HepG2 (cell line): Measurements from ENCODE around the gene HYAL2. TPM values are rescaled to one million over a fixed set of nuclear protein-coding genes. Genes with fewer than 3 reads are reported as not detected.

Experiments
- CENPBD1 ChIP-seq: sonication (generic); formaldehyde crosslinking; IDR thresholded peaks from 2 replicates; pipeline ENCODE4 v1.8.0; 2022; ENCODE audit warnings: missing genetic modification reagents, low read depth, mild to moderate bottlenecking, borderline replicate concordance
- DBP ChIP-seq: sonication (generic); formaldehyde crosslinking; IDR thresholded peaks from 2 replicates; pipeline ENCODE4 v1.4.0; 2020; ENCODE audit warnings: missing genetic modification reagents; ENCODE audit errors: not compliant biosample characterization
- ETV5 ChIP-seq: IDR thresholded peaks from 2 replicates; pipeline ENCODE4 v1.6.1; 2018; ENCODE audit warnings: missing biosample characterization, missing genetic modification reagents, inconsistent platforms, borderline replicate concordance
- FOXK2 ChIP-seq: fragments of 450-650 bp; IDR thresholded peaks from 2 replicates; pipeline ENCODE4 v1.6.1; 2016
- GATA4 ChIP-seq: sonication (generic); IDR thresholded peaks from 2 replicates; pipeline ENCODE4 v1.6.1; 2016; ENCODE audit warnings: antibody characterized with exemption, low read depth, borderline replicate concordance
- JUNB ChIP-seq: sonication (generic); formaldehyde crosslinking; IDR thresholded peaks from 2 replicates; pipeline ENCODE4 v1.8.0; 2022; ENCODE audit warnings: missing genetic modification reagents, mild to moderate bottlenecking, borderline replicate concordance
- KDM2A ChIP-seq: sonication (generic); formaldehyde crosslinking; IDR thresholded peaks from 2 replicates; pipeline ENCODE4 v1.4.0; 2020; ENCODE audit warnings: low read depth, missing genetic modification reagents, borderline replicate concordance
- KLF16 ChIP-seq, 2 experiments: sonication (generic) in 1 of 2; formaldehyde crosslinking in 1 of 2; IDR thresholded peaks; 2 replicates each; pipeline versions ENCODE4 v1.6.1 to v1.8.0; 2016 to 2023; ENCODE audit warnings: missing genetic modification reagents in 2 of 2, missing compliant biosample characterization in 1 of 2
- NFKB2 ChIP-seq: sonication (generic); formaldehyde crosslinking; IDR thresholded peaks from 2 replicates; pipeline ENCODE4 v1.4.0; 2020; ENCODE audit warnings: missing genetic modification reagents, borderline replicate concordance
- NFYB ChIP-seq: sonication (generic); formaldehyde crosslinking; IDR thresholded peaks from 2 replicates; pipeline ENCODE4 v1.4.0; 2020; ENCODE audit warnings: missing genetic modification reagents
- SMARCC2 ChIP-seq: fragments of 450-650 bp; IDR thresholded peaks from 2 replicates; pipeline ENCODE4 v1.6.1; 2017; ENCODE audit warnings: antibody characterized with exemption, mild to moderate bottlenecking
- TOPORS ChIP-seq: sonication (generic); formaldehyde crosslinking; IDR thresholded peaks from 2 replicates; pipeline ENCODE4 v1.8.0; 2023; ENCODE audit warnings: mild to moderate bottlenecking, missing genetic modification reagents
- TP53 ChIP-seq: sonication (generic); formaldehyde crosslinking; conservative IDR thresholded peaks from 2 replicates; pipeline ENCODE4 v1.4.0; 2020; ENCODE audit warnings: missing genetic modification reagents
- ZNF10 ChIP-seq: sonication (generic); formaldehyde crosslinking; IDR thresholded peaks from 2 replicates; pipeline ENCODE4 v1.4.0; 2020; ENCODE audit warnings: mild to moderate bottlenecking, low read depth, missing genetic modification reagents, borderline replicate concordance
- ZNF407 ChIP-seq: sonication (generic); formaldehyde crosslinking; IDR thresholded peaks from one replicate; pipeline ENCODE4 v1.5.1; 2020; ENCODE audit warnings: mild to moderate bottlenecking, missing genetic modification reagents; ENCODE audit errors: not compliant biosample characterization
- ZNF513 ChIP-seq: sonication (generic); formaldehyde crosslinking; conservative IDR thresholded peaks from 2 replicates; pipeline ENCODE4 v1.5.0; 2020; ENCODE audit warnings: missing genetic modification reagents
- ZNF674 ChIP-seq: sonication (generic); formaldehyde crosslinking; IDR thresholded peaks from 2 replicates; pipeline ENCODE4 v1.5.0; 2020; ENCODE audit warnings: low read depth, mild to moderate bottlenecking, missing genetic modification reagents
- ZNF780A ChIP-seq: sonication (generic); formaldehyde crosslinking; IDR thresholded peaks from 2 replicates; pipeline ENCODE4 v1.8.0; 2022; ENCODE audit warnings: mild to moderate bottlenecking, missing genetic modification reagents, moderate library complexity
- polyA plus RNA-seq, 8 experiments: library from polyadenylated mRNA; depleted of rRNA in 3 of 8; stranded (reverse) in 7 of 8; unstranded in 1 of 8; fragments of >200 nt; fragmentation: Illumina TruSeq in 4 of 8; extraction: Trizol in 4 of 8; gene quantifications; 2 replicates each; pipeline versions ENCODE4 v1.2.1 to v1.2.3, GENCODE V29; 2011 to 2016; ENCODE audit warnings: low read depth in 4 of 8, missing spikeins in 1 of 8, mixed read lengths in 1 of 8; ENCODE audit not compliant: insufficient read depth in 1 of 8
- total RNA-seq, 5 experiments: library from RNA; depleted of rRNA; stranded (reverse); fragments of >200 nt; fragmentation: Illumina TruSeq; extraction: Trizol; gene quantifications; 2 replicates each; pipeline ENCODE4 v1.2.3, GENCODE V29; 2016; ENCODE audit warnings: low read depth in 1 of 5

HYAL2 gene
- total and polyA plus RNA-seq, 2 of the 13 experiments (the other 11 are each of a cell fraction or from before 2014, with no cell fraction given) = 76.2 to 102 TPM

GRCh38 chr3:50327943-50328691, 5.6 kb upstream of the HYAL2 start, which contains the start of gene TUSC2 (continued):
- TF ChIP-seq ZNF10 (no peak), KDM2A (CRISPR knock-in tag) (peak; percentile 95), SMARCC2 (no peak), CENPBD1 (CRISPR knock-in tag) (no peak), ZNF513 (0 out of 2 replicates have a peak, but pooled peaks have one; percentile 35), JUNB (CRISPR knock-in tag) (no peak), NFYB (CRISPR knock-in tag) (peak; percentile 97), DBP (no peak), FOXK2 (no peak), TP53 (CRISPR knock-in tag) (0 out of 2 replicates have a peak, but pooled peaks have one; percentile 70), ZNF407 (peak; percentile 20), TOPORS (CRISPR knock-in tag) (no peak), ZNF780A (CRISPR knock-in tag) (no peak), ETV5 (CRISPR knock-in tag) (peak; percentile 62), KLF16 (CRISPR knock-in tag; IDR thresholded peaks at IDR 0.05) (no peak; a peak in 2 of 4 replicates), GATA4 (peak; percentile 59; the same call in 1 of the 2 replicates), NFKB2 (CRISPR knock-in tag) (peak; percentile 83; the same call in 1 of the 2 replicates), ZNF674 (CRISPR knock-in tag) (no peak)
